ENCODE measurements around the gene HNRNPAB.

Gene HNRNPAB

DNA sequence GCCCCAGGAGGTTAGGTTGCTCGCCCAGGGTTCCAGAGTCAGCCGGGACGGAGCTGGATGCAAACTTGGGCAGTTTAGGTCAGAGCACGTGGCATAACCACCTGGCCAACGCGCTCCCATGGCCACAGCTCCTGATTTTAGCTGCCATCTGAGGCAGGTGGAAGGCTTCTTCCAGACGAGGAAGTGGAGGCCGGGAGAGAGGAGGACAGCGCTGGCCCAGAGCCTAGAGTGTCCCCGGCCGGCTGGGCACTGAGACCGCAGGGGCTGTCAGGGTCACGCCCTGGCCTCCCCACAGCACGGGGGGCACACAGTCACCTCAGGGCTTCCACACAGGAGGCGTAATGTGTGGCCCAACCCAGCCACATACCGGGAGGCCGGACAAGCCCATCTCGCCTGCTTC, 44.4 kb downstream of the HNRNPAB start:
- TF ChIP-seq ZC3H10 (CRISPR knock-in tag; IDR thresholded peaks at IDR 0.05) (no peak), ZNF8 (CRISPR knock-in tag; IDR thresholded peaks at IDR 0.05) (no peak), GLIS3 (CRISPR knock-in tag; IDR thresholded peaks at IDR 0.05) (no peak), ZNF565 (CRISPR knock-in tag; conservative IDR thresholded peaks at IDR 0.05; ENCODE audit: low read depth) (no peak), CREB5 (CRISPR knock-in tag; IDR thresholded peaks at IDR 0.05; ENCODE audit: low read depth) (no peak), ZNF70 (CRISPR knock-in tag; IDR thresholded peaks at IDR 0.05) (no peak), CSRNP3 (CRISPR knock-in tag; IDR thresholded peaks at IDR 0.05) (no peak), ISL1 (CRISPR knock-in tag; IDR thresholded peaks at IDR 0.05) (no peak), OSR1 (CRISPR knock-in tag; IDR thresholded peaks at IDR 0.05) (no peak), SNAI2 (CRISPR knock-in tag; IDR thresholded peaks at IDR 0.05) (no peak), TCF4 (CRISPR knock-in tag; IDR thresholded peaks at IDR 0.05; ENCODE audit: borderline replicate concordance) (no peak)
- TF ChIP-seq, protein P1, sequence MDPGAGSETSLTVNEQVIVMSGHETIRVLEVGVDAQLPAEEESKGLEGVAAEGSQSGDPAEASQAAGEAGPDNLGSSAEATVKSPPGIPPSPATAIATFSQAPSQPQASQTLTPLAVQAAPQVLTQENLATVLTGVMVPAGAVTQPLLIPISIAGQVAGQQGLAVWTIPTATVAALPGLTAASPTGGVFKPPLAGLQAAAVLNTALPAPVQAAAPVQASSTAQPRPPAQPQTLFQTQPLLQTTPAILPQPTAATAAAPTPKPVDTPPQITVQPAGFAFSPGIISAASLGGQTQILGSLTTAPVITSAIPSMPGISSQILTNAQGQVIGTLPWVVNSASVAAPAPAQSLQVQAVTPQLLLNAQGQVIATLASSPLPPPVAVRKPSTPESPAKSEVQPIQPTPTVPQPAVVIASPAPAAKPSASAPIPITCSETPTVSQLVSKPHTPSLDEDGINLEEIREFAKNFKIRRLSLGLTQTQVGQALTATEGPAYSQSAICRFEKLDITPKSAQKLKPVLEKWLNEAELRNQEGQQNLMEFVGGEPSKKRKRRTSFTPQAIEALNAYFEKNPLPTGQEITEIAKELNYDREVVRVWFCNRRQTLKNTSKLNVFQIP (CRISPR knock-in tag; IDR thresholded peaks at IDR 0.05; ENCODE audit: borderline replicate concordance, low read depth), result no peak
- ATAC-seq, result no peak

- no peak for ATAC-seq
- TF ChIP-seq CSRNP3 (CRISPR knock-in tag; IDR thresholded peaks at IDR 0.05), result no peak
- no peak for TF ChIP-seq ESRRG (CRISPR knock-in tag; IDR thresholded peaks at IDR 0.05)
- no peak for TF ChIP-seq CSDC2 (CRISPR knock-in tag; IDR thresholded peaks at IDR 0.05)
- TF ChIP-seq CREB5 (CRISPR knock-in tag; IDR thresholded peaks at IDR 0.05; ENCODE audit: low read depth), result no peak
- no peak for TF ChIP-seq TSHZ2 (CRISPR knock-in tag; IDR thresholded peaks at IDR 0.05)
- no peak for TF ChIP-seq PPARA (CRISPR knock-in tag; IDR thresholded peaks at IDR 0.05; ENCODE audit: borderline replicate concordance)
- TF ChIP-seq ZC3H10 (CRISPR knock-in tag; IDR thresholded peaks at IDR 0.05), result no peak
- no peak for TF ChIP-seq ZNF565 (CRISPR knock-in tag; conservative IDR thresholded peaks at IDR 0.05; ENCODE audit: low read depth)
- TF ChIP-seq ZFP3 (CRISPR knock-in tag; IDR thresholded peaks at IDR 0.05), result no peak
- no peak for TF ChIP-seq RARB (CRISPR knock-in tag; IDR thresholded peaks at IDR 0.05)
- TF ChIP-seq, protein P1 (CRISPR knock-in tag; IDR thresholded peaks at IDR 0.05; ENCODE audit: borderline replicate concordance, low read depth), result no peak
Measured at GRCh38 chr5:178249191-178249989, 45.1 kb downstream of the HNRNPAB start.
